HUDEP-2 (cell line): ENCODE results near the gene IGFLR1.
A peak's percentile ranks its signal among the peaks of the same experiment; 100 is the strongest.
"Not testable (repeated sequence)": the region's sequence is repeated elsewhere in the genome, so short reads cannot be mapped to it uniquely, and the experiment has no call there.

Source experiments
- DNase-seq, 76 experiments: peaks; one replicate each; lab custom pipeline; 2025; ENCODE audit not compliant: unreplicated experiment in 76 of 76; lab: John Stamatoyannopoulos, UW

Gene IGFLR1

GRCh38 chr19:35777961-35778360, 35.7 kb upstream of the IGFLR1 start:
- no peak for DNase-seq

- no peak for DNase-seq
These were observed 35.0 kb upstream of the IGFLR1 start for GRCh38 chr19:35777086-35777841.

- no peak for DNase-seq
These were observed 34.0 kb upstream of the IGFLR1 start for GRCh38 chr19:35776102-35776788.

GRCh38 chr19:35775298-35776101, 33.2 kb upstream of the IGFLR1 start, which contains the start of gene ARHGAP33:
Gene ARHGAP33, plus strand, starts transcription at chr19:35775564. Its CDS starts 95 bp downstream, at chr19:35775659.
- DNase-seq = peak in 75 of 76 experiments; percentile 45 to 100 (median 99)

GRCh38 chr19:35775046-35775297, 32.7 kb upstream of the IGFLR1 start:
- no peak for DNase-seq

- no peak for DNase-seq
These were observed 32.2 kb upstream of the IGFLR1 start for GRCh38 chr19:35774274-35775045.

- no peak for DNase-seq
These were observed 31.0 kb upstream of the IGFLR1 start for GRCh38 chr19:35773020-35773806.

- not testable (repeated sequence) for DNase-seq
These were observed 30.1 kb upstream of the IGFLR1 start for GRCh38 chr19:35772362-35772761.

- DNase-seq = no peak
These were observed 25.8 kb upstream of the IGFLR1 start for GRCh38 chr19:35768082-35768421.

- DNase-seq = no peak
These were observed 25.2 kb upstream of the IGFLR1 start for GRCh38 chr19:35767288-35768081.

GRCh38 chr19:35766571-35767104, 24.4 kb upstream of the IGFLR1 start:
- no peak for DNase-seq

- no peak for DNase-seq
These were observed 22.4 kb upstream of the IGFLR1 start for GRCh38 chr19:35764432-35765315.

GRCh38 chr19:35760711-35761349, 18.6 kb upstream of the IGFLR1 start:
- DNase-seq = no peak

- no peak for DNase-seq
These were observed 17.4 kb upstream of the IGFLR1 start for GRCh38 chr19:35759697-35760096.

- peak; percentile 79 to 100 (median 100) for DNase-seq
These were observed 15.7 kb upstream of the IGFLR1 start, which contains the start of gene PROSER3 for GRCh38 chr19:35757749-35758608. Gene PROSER3, plus strand, starts transcription at chr19:35758176. Its CDS starts 40 bp downstream, at chr19:35758216.

- peak in 41 of 76 experiments; percentile 33 to 93 (median 64) for DNase-seq
These were observed 15.0 kb upstream of the IGFLR1 start for GRCh38 chr19:35757231-35757748.
